G401.6 (cell line): Measurements from ENCODE around the gene NR3C1.

Source experiments
- FAIRE-seq: peaks from 2 replicates; lab custom pipeline; 2012; peaks lifted over from hg19 to GRCh38; lab: Jason Lieb, UNC

NR3C1 gene

DNA sequence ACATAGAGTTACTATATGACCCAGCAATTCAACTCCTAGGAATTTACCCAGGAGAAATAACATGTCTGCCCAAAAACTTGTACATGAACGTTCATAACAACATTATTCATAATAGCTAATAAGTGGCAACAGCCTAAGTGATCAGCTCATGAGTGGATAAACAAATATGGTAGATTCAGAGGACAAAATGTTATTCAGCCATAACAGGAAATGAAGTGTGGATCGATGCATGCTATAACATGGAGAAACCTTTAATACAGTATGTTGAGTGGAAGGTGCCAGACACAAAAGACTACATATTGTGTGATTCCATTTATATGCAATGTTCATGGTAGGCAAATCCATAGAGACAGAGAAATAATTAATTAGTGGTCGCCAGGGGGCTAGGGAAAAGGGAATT, 22.3 kb upstream of the NR3C1 start:
- no peak for FAIRE-seq

DNA sequence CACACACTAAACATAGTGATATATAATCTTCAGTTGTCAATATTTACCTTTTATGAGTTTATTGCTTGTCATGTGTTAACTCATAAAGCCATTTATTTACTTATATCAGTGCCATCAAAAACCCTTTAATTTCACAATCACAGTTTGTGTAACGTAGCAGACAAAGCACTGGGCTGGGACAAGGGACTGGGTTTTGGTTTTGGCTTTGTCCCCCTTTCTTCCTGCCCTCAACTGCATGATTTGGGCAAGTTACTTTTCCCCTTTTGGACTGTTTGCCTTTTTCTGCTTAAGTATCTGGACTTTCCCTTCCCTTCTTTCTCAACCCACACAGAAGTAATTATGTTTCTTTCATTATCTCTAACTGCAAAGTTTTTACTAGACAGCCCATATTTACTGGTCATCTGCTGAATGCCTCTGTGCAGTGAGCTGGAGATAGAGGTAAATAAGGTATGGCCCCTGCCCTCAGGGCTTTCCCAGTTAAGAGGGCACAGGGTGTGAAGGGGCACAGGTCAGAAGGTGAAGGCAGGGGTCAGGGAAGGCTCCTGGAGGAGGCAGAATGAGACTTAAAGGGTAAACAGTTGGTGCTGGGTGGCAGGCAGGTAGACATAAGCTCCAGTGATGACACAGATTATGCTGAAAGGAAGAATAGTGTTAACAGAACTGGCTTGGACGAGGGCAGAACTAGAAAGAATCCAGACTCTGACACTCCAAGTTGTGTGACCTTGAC, 14.8 kb upstream of the NR3C1 start:
- no peak for FAIRE-seq

DNA sequence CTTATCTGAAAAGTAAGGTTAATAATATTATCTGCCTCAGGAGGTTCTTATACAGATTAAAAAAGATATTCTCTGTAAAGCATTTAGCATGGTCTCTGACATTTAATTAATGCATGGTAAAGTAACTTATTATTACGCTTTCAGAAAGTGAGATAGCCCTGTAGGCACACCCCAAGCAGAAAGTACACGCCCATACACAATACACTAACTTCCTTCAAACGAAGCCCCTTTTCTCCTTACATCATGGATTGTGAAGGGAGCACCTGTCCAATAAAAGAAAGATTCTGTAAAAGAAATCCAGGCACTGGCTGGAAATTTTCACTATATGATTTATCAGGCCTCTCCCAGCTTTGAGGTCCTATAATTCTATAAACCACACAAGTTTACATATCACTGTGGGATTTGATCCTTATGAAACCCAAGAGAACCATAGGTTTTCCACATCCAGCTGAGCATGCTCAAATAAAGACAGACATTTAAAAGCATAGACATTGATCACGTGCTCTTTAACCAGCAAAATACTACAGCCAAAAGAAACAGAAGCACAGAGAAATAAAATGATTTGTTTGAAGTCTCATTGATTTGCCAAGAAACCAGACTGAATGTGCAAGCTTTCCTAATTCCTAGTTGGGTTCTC, 14.1 kb upstream of the NR3C1 start:
- no peak for FAIRE-seq

DNA sequence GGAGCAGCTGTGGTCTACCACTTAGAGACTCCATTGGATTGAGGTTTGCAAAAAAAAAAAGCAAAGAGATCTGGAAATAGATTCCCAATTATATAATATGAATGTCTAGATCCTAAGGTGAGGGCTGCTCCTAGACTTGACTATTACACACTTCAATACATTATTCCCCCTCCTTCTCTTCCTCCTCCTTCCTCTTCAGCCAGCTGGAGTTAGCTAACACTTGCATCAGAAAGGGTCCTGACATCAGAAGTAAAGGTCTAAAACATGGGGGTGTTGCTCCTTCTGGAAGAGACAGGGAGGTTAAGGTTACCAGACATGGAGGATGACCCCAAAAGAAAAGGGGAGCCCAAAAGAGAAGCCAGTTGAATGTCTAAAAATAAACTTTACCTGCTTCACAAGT, 12.9 kb upstream of the NR3C1 start:
- no peak for FAIRE-seq

DNA sequence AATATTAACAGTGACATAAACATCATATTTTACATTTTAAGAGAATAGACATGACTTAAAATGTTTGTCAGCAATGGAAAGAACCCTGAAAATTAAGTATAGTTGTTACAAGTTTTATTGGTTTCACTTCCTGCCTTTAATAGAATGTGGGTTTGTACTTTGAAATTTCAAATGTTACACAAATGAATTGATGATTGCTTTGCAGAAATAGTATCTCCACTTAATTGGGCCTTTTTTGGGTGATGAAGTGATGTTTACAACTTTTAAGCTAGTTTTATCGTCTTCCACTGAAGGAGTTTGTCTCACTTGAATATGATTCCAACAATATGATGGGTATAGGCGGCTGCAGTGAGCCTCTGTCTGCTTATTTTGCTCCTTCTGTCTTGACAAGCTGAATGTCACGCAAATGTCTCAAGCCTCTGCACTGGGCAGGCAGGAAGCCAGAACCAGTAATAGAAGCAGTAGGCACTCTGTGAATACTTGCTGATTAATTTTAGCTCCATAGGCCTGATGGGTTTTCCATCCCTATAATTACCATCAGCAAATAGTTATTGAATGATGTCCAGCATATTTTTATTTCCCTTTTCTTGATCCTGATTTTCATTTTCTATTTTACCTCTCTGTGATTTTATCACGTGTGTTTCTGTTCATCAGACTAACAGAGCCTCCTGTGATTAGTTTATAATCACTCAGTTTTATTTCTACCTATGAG, 10.6 kb upstream of the NR3C1 start:
- no peak for FAIRE-seq

DNA sequence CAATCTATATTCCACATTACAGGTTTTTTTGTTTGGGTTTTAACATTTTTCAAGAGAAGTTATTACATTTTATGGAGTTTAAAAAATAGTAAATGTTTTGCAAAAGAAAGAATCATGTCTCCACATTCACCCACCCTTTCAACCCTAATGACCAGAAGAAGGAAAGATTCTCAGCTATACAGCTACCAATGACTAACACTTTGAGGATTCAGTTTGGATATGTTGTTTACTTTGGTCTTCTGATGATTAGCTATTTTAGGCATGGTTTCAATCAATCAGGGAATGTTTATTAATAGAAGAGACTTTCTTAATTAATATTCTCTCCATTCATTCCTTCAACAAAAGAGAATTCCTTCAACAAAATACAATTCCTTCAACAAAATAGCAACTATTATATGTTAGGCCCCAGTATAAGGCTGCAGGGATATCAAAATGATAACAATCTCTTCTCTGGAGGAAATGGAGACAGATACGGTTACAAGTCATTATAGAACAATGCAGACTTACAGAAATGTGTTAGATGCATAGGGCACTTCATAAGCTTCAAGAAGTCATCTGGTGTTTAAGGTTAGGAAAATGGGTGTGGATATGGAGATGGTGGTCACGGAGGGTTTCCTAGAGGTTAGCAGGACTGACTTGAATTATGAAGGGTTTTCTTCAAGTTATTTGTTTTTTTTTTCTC, 9.3 kb upstream of the NR3C1 start:
- FAIRE-seq = no peak

DNA sequence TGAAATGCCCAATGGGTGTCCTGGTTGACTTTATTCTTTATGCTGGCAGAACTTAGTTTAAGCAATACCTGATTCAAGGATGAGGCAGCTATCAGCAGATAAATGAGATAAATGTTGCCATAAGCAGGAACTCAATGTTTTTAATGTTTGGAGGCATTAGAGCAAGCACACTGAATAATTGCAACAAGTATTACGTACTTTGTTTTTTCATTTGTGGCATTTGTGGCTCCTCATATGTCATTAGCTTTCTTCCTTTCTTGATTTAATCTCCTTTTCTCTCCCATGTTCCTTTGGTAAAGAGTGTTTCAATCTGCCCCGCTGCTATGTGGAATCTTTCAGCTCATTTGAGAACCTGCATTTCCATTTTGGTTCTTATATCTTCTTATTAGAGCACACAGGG, 6.4 kb upstream of the NR3C1 start:
- FAIRE-seq = no peak

DNA sequence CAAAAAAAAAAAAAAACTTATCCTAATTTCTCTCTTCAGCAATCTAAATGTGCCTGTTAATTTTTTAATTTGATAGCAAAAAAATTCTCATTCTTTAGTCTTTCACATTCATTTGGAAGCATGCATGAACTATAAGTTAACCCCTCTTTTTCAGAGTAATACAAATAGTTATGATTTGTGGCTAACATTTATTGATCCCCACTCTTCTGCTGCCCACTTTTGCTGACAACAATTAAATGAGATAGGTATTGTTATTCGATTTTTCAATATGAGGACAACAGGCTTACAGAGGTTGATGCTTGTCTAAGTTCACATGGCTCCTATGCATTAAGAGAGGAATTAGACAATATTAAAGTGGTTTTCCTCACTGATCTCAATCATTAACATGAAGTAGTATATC, 2.9 kb upstream of the NR3C1 start:
- no peak for FAIRE-seq

DNA sequence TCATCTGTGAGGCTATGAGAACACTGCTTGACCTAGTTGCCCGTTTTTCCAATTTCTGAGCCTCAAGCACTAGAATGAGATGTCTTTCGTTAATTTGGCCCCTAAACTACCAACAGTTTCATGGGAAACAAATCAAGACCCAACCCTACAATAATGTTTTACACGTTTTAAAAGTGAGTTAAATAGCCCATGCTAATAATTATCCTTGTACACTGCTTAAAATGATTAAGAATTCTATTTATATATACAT, 2.3 kb upstream of the NR3C1 start:
- FAIRE-seq = no peak

DNA sequence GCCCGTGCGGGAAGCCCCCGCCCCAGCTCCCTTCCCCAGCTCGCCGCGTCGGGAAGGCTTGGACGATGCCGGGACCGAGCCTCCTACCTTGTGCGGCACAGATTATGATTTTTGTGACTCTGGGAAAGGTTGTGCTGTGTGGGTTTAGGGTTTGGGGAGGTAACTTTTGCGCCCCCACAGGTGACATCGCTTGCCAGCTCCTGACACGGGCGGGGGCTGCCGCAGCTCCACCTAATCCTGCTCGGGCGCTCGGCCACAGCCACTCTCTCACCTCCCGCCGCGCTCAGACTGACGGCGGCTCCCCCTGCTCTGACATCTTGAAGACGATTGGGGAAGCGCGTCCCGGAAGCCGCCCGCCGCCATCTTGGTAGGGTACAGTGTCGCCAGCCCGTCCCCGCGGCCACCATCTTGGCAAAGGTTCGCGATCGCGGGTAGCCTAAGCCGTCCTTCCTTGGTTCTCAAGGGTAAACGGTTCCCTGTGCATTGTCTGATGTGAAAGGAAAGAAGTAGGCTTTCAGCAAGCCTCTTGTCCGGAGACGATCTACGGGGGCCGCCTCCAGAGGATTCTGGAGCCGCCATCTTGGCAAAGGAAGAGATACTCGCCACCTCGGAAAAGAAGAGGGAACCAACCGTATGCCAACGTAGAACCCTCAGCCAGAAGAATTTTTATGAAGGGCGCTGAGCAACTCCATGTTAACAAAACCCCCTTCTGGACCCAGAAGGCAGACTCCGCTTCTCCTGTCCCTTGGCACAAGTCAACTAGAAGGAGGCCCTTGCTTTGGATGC, 1.8 kb upstream of the NR3C1 start:
- no peak for FAIRE-seq

DNA sequence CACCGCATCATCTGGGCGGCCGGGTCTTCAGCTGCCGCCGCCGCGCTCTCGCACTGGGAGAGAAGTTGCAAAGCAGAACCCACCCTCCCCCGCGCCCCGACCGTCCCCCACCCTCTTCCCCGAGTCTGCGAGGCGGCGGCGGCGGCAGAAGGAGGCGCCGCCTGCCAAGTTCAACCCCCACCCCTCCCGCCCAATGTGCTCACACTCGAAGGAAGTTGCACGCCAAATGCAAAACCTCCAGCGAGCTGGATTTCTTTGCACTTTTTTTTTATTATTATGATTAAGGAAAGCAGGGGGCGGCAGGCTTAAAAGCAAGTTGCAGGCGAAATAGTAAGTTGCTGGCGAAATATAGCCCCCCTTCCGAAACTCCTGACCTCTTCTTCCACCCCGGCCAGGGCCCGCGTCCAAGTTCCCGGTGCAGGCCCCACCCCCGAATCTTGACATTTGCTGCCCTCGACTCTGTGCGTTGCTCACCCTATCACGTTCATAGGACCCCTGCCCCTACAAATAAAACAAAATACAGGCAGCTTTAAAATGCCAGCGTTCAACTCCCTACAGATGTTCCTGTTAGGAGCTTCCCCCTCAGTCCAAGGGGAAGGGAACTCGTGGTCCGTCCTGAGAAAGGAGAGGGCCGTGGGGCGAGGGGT, 1.1 kb upstream of the NR3C1 start:
- FAIRE-seq = no peak

DNA sequence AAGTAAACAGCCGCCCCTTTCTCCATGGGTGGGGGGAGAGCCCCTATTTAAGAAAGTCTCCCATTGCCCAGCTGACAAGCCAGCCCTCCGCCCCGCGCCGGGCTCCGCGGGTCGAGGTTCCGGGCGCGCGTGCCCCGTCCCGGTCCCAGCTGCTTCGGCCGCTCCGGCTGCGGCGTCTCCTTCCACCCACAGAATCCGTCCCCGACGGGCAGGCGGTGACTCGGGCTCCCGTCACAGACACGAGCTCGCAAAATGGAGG, 223 bp downstream of the NR3C1 start:
- no peak for FAIRE-seq

DNA sequence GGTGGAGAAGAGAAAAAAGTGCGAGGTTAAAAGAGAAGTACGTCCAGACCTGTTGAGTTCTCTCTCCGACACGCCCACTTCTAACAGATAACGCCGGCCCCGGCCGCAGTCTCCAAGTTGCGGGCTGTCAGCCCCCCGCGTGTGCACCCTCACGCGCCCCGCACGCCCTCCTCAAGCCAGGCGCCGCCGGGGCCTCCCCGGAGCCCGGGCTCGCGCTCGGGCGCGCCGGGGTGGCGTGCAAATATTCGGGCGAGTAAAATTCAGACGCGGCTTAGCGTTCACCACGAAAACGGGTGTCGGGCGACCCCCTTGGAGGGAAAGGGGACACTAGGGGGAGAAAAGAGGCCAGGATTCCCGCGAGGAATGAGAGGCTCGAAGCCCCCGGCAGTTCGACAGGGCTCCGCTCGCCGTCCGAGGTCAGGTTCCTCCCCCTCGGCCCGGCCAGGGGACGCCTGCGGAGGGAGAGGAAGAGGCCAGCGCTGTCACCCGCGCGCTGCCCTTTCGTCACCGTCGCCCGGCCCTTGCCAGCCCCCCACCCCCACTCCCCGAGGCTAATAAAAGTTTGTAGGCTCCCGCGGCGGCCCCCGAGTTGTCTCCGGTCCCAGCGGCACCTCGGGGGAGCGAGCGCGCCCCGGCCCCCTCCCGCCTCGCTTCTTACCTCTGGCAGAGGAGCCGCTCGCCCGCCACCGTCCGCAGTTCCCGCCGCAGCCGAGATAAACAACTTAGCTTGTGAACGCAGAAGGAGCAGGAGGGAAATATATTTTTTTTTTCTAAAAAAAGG, 743 bp downstream of the NR3C1 start:
- no peak for FAIRE-seq

DNA sequence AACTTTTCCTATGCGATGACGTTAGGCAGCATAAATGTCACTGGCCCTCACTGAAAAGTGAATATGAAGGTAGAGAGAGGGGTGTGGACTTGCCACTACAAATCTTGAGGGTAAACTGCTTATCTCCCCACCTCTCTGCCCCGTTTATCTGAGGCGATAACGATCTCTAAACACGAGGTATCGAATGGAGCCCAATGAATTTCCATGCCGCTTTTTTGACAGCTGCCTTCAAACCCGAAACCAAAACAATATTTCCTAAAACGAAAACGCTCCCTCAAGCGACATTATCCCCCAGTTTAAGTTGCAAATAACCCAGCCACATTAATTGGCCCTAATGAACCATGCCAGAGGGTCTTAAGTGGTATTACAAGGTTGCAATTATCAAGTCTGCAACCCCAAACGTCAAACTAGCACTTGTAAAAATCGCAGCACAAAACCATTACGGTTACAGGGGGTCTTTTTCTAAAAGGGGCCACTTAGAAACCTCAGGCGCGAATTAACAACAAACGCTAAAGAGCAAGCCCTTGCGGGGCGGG, 1.4 kb downstream of the NR3C1 start:
- FAIRE-seq = no peak

DNA sequence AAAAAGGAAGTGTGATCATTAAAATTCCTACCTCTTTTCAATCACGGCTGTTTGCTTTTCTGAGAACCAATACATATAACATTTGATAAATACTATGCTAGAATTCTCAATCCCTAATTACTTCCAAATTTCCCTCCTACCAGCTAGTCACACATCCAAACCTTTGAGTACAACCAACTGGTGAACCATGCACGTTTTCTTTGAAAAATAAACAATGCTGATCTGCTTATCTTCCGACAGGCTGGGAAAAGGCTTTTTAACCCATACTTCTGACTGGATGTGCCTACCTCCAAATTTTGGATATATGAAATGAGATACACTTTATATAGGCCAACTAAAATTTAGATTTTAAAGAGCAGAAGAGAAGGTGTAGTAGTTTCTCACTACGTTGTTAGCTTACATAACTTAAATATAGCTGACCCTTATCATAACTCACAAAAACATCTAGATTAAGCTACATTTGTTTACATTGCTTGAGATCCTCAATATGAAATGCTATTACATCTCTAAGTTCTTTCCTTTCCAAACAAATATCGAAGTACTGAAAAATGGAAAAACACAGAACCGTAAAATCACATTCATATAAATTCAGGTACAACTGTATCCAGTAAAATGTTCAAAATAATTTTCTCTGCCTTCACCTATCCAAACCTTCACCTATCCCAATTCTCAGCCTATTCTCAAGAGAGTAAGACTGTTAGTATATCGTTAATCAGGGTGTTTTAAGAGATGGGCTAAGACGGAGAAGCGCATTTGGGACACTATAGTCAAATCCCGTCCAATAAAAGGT, 2.1 kb downstream of the NR3C1 start:
- FAIRE-seq = no peak

DNA sequence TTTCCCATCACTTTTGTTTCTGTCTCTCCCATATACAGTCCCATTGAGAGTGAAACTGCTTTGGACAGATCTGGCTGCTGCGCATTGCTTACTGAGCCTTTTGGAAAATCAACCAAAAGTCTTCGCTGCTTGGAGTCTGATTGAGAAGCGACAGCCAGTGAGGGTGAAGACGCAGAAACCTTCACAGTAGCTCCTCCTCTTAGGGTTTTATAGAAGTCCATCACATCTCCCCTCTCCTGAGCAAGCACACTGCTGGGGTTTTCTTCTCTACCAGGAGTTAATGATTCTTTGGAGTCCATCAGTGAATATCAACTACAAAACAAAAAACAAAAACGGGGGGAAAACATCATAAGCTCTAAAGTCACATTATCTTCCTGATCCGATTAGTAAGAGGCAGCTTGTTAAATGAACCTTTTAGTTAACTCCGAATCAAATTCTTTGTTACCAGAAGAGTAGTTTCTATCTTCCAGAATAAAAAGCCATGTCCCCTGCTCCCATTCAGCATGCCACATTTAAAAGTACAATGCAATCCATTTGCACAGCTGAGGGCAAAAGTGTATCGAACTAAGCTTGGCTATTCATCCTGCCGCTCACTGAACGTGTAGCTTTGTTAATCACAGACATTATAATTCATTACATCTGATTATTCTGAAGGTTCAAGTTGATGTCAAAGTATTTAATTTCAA, 2.8 kb downstream of the NR3C1 start:
- FAIRE-seq = no peak

DNA sequence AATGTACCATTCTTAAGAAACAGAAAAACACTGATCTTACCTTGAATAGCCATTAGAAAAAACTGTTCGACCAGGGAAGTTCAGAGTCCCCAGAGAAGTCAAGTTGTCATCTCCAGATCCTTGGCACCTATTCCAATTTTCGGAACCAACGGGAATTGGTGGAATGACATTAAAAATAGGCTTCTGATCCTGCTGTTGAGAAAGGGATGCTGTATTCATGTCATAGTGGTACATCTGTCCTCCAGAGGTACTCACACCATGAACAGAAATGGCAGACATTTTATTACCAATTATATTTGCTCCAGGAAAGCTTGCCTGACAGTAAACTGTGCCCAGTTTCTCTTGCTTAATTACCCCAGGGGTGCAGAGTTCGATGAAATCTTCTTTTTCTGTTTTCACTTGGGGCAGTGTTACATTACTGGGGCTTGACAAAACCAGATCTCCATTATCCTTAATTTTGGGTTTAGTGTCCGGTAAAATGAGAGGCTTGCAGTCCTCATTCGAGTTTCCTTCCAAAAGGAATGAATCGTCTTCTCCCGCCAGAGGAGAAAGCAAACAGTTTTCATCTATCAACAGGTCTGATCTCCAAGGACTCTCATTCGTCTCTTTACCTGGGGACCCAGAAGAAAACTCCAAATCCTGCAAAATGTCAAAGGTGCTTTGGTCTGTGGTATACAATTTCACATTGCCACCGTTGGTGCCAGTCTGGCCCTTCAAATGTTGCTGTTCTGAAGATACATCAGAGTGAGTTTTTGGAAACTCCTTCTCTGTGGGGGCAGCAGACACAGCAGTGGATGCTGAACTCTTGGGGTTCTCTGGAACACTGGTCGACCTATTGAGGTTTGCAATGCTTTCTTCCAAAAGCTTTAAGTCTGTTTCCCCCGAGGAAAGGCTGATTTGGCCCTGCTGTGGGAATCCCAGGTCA, 3.6 kb downstream of the NR3C1 start:
- no peak for FAIRE-seq

DNA sequence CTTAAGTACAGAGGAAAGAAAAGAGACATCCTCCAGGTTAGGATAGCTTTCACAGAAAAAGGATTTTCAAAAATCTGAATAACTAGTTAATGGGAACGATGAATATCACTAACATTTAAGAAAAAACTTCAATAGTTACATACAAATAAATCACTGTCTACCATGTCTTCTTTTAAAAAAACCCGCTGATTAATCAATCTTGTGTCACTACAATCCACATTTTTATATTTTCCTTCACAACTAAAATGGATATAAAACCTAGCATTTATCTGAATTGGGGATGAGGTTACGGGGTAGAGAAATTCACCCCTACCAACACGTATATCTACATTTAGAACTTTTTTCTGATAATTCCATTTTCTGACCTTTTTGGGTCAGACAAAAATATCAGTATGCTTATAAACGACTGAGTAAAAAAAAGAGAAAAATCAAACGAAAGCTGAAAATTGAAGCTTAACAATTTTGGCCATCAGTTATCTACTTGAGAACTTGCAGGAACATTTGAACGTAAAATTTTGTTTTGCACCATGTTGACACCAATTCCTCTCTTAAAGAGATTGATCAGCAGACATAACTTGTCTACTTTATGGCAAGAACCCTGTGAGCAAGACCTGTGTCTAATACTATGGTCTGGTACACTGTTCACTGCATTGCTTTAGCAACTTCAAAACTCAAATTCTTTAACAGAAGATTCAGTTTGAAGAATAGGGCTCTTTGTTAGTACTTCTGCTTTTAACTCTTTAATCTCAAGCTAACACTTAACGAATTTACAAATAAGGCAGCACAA, 4.8 kb downstream of the NR3C1 start:
- FAIRE-seq = no peak
